HG02763 (cell line): Measurements from ENCODE around the gene TRAF3IP1.
"Not testable (repeated sequence)": the region's sequence is repeated elsewhere in the genome, so short reads cannot be mapped to it uniquely, and the experiment has no call there.

ENCODE experiments used
- ATAC-seq: cut with Tn5 transposase; IDR thresholded peaks from one replicate; pipeline ENCODE4 v1.9.1; 2021; ENCODE audit warnings: mild to moderate bottlenecking, moderate library complexity; ENCODE audit not compliant: unreplicated experiment

TRAF3IP1 gene

GRCh38 chr2:238441262-238442114 lies 121.2 kb downstream of the TRAF3IP1 start:
- ATAC-seq, result no peak

- ATAC-seq, result not testable (repeated sequence)
Measured at GRCh38 chr2:238442257-238442656, 121.9 kb downstream of the TRAF3IP1 start.

- ATAC-seq, result no peak
Measured at GRCh38 chr2:238444242-238444641, 123.9 kb downstream of the TRAF3IP1 start.

- ATAC-seq, result no peak
Measured at GRCh38 chr2:238445409-238446190, 125.3 kb downstream of the TRAF3IP1 start.

- no peak for ATAC-seq
Measured at GRCh38 chr2:238446371-238446770, 126.1 kb downstream of the TRAF3IP1 start.

GRCh38 chr2:238448031-238448955 lies 128.0 kb downstream of the TRAF3IP1 start:
- no peak for ATAC-seq

GRCh38 chr2:238449241-238449640 lies 128.9 kb downstream of the TRAF3IP1 start:
- ATAC-seq, result no peak

GRCh38 chr2:238449909-238450417 lies 129.6 kb downstream of the TRAF3IP1 start:
- no peak for ATAC-seq

GRCh38 chr2:238450440-238450861 lies 130.1 kb downstream of the TRAF3IP1 start:
- no peak for ATAC-seq
